ENCODE data around the gene GUCY2C. TPM values are rescaled to one million over a fixed set of nuclear protein-coding genes. Genes with fewer than 3 reads are reported as not detected.

GUCY2C gene
- total and polyA plus RNA-seq, 2 donors (not counting 1 experiment from before 2014, with no cell fraction given): 0.28 to 0.37 TPM

- H3K4me2 ChIP-seq (replicated peaks; ENCODE audit: low read depth, low read length, poor library complexity, severe bottlenecking): no peak overlapping the region
- no peak overlapping the region for H3K27ac ChIP-seq (ENCODE audit: low read length in 2 of 2)
- peak overlapping the region; percentile 22 for H3K27ac Mint-ChIP-seq
- H3K4me1 Mint-ChIP-seq: peaks cover 27% of the 10 kb centered on the region
- no peaks in the 10 kb centered on the region for H3K27me3 Mint-ChIP-seq
- no peak overlapping the region for H3K4me3 ChIP-seq (ENCODE audit: control extremely low read depth in 1 of 5, extremely low read depth in 1 of 5, insufficient read depth in 1 of 5, low read depth in 2 of 5, low read length in 4 of 5)
- no peaks in the 10 kb centered on the region for H3K79me2 ChIP-seq (ENCODE audit: control insufficient read depth, insufficient read depth, low read length)
- no peak for TF ChIP-seq EZH2 (IDR thresholded peaks at IDR 0.05; ENCODE audit: borderline replicate concordance, insufficient read depth, low read depth, low read length, poor library complexity, severe bottlenecking)
- TF ChIP-seq, protein P1, sequence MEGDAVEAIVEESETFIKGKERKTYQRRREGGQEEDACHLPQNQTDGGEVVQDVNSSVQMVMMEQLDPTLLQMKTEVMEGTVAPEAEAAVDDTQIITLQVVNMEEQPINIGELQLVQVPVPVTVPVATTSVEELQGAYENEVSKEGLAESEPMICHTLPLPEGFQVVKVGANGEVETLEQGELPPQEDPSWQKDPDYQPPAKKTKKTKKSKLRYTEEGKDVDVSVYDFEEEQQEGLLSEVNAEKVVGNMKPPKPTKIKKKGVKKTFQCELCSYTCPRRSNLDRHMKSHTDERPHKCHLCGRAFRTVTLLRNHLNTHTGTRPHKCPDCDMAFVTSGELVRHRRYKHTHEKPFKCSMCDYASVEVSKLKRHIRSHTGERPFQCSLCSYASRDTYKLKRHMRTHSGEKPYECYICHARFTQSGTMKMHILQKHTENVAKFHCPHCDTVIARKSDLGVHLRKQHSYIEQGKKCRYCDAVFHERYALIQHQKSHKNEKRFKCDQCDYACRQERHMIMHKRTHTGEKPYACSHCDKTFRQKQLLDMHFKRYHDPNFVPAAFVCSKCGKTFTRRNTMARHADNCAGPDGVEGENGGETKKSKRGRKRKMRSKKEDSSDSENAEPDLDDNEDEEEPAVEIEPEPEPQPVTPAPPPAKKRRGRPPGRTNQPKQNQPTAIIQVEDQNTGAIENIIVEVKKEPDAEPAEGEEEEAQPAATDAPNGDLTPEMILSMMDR (IDR thresholded peaks at IDR 0.05): no peak
- CTCF ChIA-PET: interaction anchor here (0.6 to 1.1 kb wide), 2 partner anchors 213 to 296 kb away, joined by 3 read pairs; partner anchors contain the start of gene ATF7IP
- intact Hi-C loops (cut with micrococcal nuclease): loop anchor here (5.0 kb wide), 1 partner anchor 34 kb away; no protein-coding TSS in a partner anchor
- peaks cover 0 to 2% (median 0%) of the 10 kb centered on the region in 4 experiments for H3K27me3 ChIP-seq (replicated peaks in 1 of 4; ENCODE audit: control extremely low read depth in 1 of 4, control insufficient read depth in 3 of 4, insufficient read depth in 4 of 4, low read length in 3 of 4)
- H3K9me3 ChIP-seq (ENCODE audit: control extremely low read depth in 1 of 3, control insufficient read depth in 2 of 3, insufficient read depth in 1 of 3, low read length in 2 of 3): peaks cover 0 to 3% (median 1%) of the 10 kb centered on the region in 3 donors
- H3K9me3 Mint-ChIP-seq (ENCODE audit: insufficient read depth): no peaks in the 10 kb centered on the region
- H3K4me3 Mint-ChIP-seq: no peak overlapping the region
- 25% methylated on average over 7 of the region's 8 CpGs for WGBS (ENCODE audit: insufficient coverage)
- H3K4me1 ChIP-seq (ENCODE audit: control insufficient read depth in 2 of 2, insufficient read depth in 2 of 2, low read length in 2 of 2): peaks cover 6 to 23% of the 10 kb centered on the region in 2 donors
- POLR2A ChIA-PET: no interaction called here
- H4K20me1 ChIP-seq (ENCODE audit: control insufficient read depth, insufficient read depth, low read length, poor library complexity, severe bottlenecking): no peaks in the 10 kb centered on the region
- H3K9ac ChIP-seq (ENCODE audit: low read length): no peak overlapping the region
- DNase-seq (no peak), ATAC-seq (ENCODE audit: low read depth) (no peak)
- H2AFZ ChIP-seq (ENCODE audit: insufficient read depth, low read depth, low read length, poor library complexity, severe bottlenecking): no peak overlapping the region
- no peaks in the 10 kb centered on the region for H3K36me3 ChIP-seq (replicated peaks in 1 of 2; ENCODE audit: control extremely low read depth in 1 of 2, control insufficient read depth in 1 of 2, extremely low read depth in 1 of 2, insufficient read depth in 2 of 2, low read length in 1 of 2)
Measured at GRCh38 chr12:14578646-14579045, 117.8 kb downstream of the GUCY2C start.

- no peaks in the 10 kb centered on the region for H3K36me3 ChIP-seq (replicated peaks in 1 of 2; ENCODE audit: control extremely low read depth in 1 of 2, control insufficient read depth in 1 of 2, extremely low read depth in 1 of 2, insufficient read depth in 2 of 2, low read length in 1 of 2)
- H2AFZ ChIP-seq (ENCODE audit: insufficient read depth, low read depth, low read length, poor library complexity, severe bottlenecking): no peak overlapping the region
- ATAC-seq (ENCODE audit: low read depth): no peak
- peaks cover 0 to 2% (median 0%) of the 10 kb centered on the region in 4 experiments for H3K27me3 ChIP-seq (replicated peaks in 1 of 4; ENCODE audit: control extremely low read depth in 1 of 4, control insufficient read depth in 3 of 4, insufficient read depth in 4 of 4, low read length in 3 of 4)
- no peak for TF ChIP-seq EZH2 (IDR thresholded peaks at IDR 0.05; ENCODE audit: borderline replicate concordance, insufficient read depth, low read depth, low read length, poor library complexity, severe bottlenecking)
- TF ChIP-seq, protein P1 (IDR thresholded peaks at IDR 0.05): no peak
- CTCF ChIA-PET: interaction anchor here (1.0 kb wide), 1 partner anchor 51 kb away, joined by 3 read pairs; no protein-coding TSS in a partner anchor
- H3K4me1 Mint-ChIP-seq: peaks cover 27% of the 10 kb centered on the region
- intact Hi-C loops (cut with micrococcal nuclease): loop anchor here (5.0 kb wide), 1 partner anchor 35 kb away; no protein-coding TSS in a partner anchor
- no peak overlapping the region for H3K4me2 ChIP-seq (replicated peaks; ENCODE audit: low read depth, low read length, poor library complexity, severe bottlenecking)
- peaks cover 0 to 3% (median 1%) of the 10 kb centered on the region in 3 donors for H3K9me3 ChIP-seq (ENCODE audit: control extremely low read depth in 1 of 3, control insufficient read depth in 2 of 3, insufficient read depth in 1 of 3, low read length in 2 of 3)
- peak overlapping the region; percentile 4 for H3K27ac Mint-ChIP-seq
- H3K4me1 ChIP-seq (ENCODE audit: control insufficient read depth in 2 of 2, insufficient read depth in 2 of 2, low read length in 2 of 2): peaks cover 6 to 23% of the 10 kb centered on the region in 2 donors
- no peak overlapping the region for H3K9ac ChIP-seq (ENCODE audit: low read length)
- no peaks in the 10 kb centered on the region for H3K9me3 Mint-ChIP-seq (ENCODE audit: insufficient read depth)
- H3K4me3 Mint-ChIP-seq: no peak overlapping the region
- 0% methylated on average over 1 of the region's 1 CpG for WGBS (ENCODE audit: insufficient coverage)
- POLR2A ChIA-PET: no interaction called here
- peak; percentile 15 for DNase-seq
- no peaks in the 10 kb centered on the region for H3K79me2 ChIP-seq (ENCODE audit: control insufficient read depth, insufficient read depth, low read length)
- H3K27me3 Mint-ChIP-seq: no peaks in the 10 kb centered on the region
- no peak overlapping the region for H3K27ac ChIP-seq (ENCODE audit: low read length in 2 of 2)
- H4K20me1 ChIP-seq (ENCODE audit: control insufficient read depth, insufficient read depth, low read length, poor library complexity, severe bottlenecking): no peaks in the 10 kb centered on the region
- H3K4me3 ChIP-seq (ENCODE audit: control extremely low read depth in 1 of 5, extremely low read depth in 1 of 5, insufficient read depth in 1 of 5, low read depth in 2 of 5, low read length in 4 of 5): no peak overlapping the region
Measured at GRCh38 chr12:14577344-14577743, 119.1 kb downstream of the GUCY2C start.
